ENCODE data around the gene NAV3.

GRCh38 chr12:77992760-77993159 lies 162.1 kb downstream of the NAV3 start:
- TF ChIP-seq CTCF (IDR thresholded peaks at IDR 0.05) = no peak
- no peak for TF ChIP-seq POLR2A (IDR thresholded peaks at IDR 0.05)
- TF ChIP-seq POLR2AphosphoS5 (IDR thresholded peaks at IDR 0.05; ENCODE audit: insufficient read depth in 1 of 2, low read depth in 1 of 2) = no peak
